ENCODE data around the gene ARHGEF38.

The ARHGEF38 gene

DNA sequence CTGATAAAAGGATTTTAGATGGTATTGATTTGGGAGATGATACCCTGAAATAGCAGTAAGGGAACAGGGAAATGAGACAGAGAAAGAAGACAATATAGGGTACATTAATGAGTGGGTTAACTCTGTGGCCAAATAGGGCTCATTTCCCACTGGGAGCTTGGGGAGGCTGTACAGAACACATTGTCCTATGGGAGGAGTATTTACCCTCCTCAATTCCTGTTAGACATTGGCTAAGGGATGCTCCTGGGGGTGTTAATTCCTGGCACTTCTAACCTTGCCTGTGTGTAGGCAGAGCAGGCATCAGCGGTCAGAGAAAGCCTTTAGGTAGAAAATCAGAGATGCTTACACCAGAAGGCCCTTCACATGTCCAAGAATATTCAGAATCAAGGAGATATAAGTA lies 49.0 kb downstream of the ARHGEF38 start:
- WGBS = 80% methylated on average over 1 of the region's 1 CpG
- Histone ChIP-seq H3K4ac (ENCODE audit: low read depth in 1 of 2, low read length in 2 of 2) (no peak overlapping the region), H3K18ac (ENCODE audit: low read depth in 1 of 2, low read length in 2 of 2) (no peak overlapping the region), H4K91ac (ENCODE audit: low read length) (no peak overlapping the region), H3K9me3 (ENCODE audit: control insufficient read depth, low read length) (no peaks in the 10 kb centered on the region), H3K14ac (ENCODE audit: low read length in 2 of 2) (no peak overlapping the region), H3K4me1 (ENCODE audit: control insufficient read depth, insufficient read depth, low read depth, low read length) (no peaks in the 10 kb centered on the region), H3K4me2 (ENCODE audit: low read length, poor library complexity, severe bottlenecking) (no peak overlapping the region), H4K8ac (ENCODE audit: low read length) (no peak overlapping the region), H3K79me1 (replicated peaks; ENCODE audit: low read length, poor library complexity, severe bottlenecking) (no peaks in the 10 kb centered on the region), H3K36me3 (ENCODE audit: control insufficient read depth in 1 of 2, insufficient read depth in 2 of 2, low read depth in 1 of 2, low read length in 2 of 2) (no peaks in the 10 kb centered on the region), H2AFZ (ENCODE audit: low read depth, low read length) (no peak overlapping the region), H3K27me3 (ENCODE audit: control insufficient read depth in 1 of 2, insufficient read depth in 1 of 2, low read length in 2 of 2) (no peaks in the 10 kb centered on the region), H2AK5ac (ENCODE audit: low read length, severe bottlenecking) (no peak overlapping the region), H2BK12ac (ENCODE audit: low read length in 2 of 2) (no peak overlapping the region), H2BK120ac (ENCODE audit: low read depth, low read length) (no peak overlapping the region), H3K4me3 (ENCODE audit: insufficient read depth in 1 of 2, low read depth in 1 of 2, low read length in 2 of 2) (no peak overlapping the region), H2BK5ac (ENCODE audit: low read depth, low read length, poor library complexity, severe bottlenecking) (no peak overlapping the region), H3K9ac (ENCODE audit: low read length) (no peak overlapping the region), H2BK15ac (ENCODE audit: low read depth, poor library complexity, severe bottlenecking) (no peak overlapping the region), H3K27ac (ENCODE audit: low read length, poor library complexity, severe bottlenecking) (no peak overlapping the region), H3K23ac (ENCODE audit: low read length in 2 of 2) (no peak overlapping the region)
- DNase-seq = no peak

DNA sequence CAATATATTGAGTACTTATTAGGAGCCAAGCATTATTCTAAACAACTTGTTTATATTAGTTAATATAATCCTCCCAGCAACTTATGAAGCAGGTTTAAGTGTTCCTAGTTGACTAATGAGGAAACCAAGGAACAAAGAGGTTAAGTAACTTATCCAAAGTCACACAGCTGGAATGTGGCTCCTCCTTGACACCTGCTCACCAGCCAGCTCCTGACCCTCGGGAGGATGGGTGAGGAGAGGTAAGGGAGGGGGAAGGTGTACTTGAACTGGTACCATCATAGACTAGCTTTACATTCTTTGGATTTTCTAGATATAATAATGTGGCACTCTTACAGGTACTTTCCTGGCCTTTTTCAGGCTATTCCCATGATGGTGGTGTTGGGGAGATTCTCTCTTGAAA lies 50.7 kb downstream of the ARHGEF38 start:
- no peak overlapping the region for H2AK5ac ChIP-seq (ENCODE audit: low read length, severe bottlenecking)
- WGBS = no CpG with 5 or more reads among the region's 1 CpG

DNA sequence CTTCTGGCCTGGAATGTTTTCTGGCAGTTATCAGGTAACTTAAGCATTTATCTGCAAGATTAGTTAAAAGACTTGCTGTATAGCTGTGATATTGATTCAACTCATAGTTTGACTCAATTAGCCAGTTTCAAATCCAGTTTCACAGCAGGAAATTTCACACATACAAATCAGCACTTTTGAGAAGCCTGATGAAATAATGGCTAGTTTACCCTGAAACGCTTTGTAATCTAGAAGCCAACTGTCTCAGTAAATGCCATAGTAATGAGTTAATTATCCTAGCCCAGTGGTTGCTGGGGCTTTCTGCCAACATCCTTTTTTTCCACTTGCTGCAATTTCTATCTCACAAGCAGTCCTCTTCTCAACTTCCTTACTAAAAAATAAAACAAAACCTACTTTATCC lies 53.1 kb downstream of the ARHGEF38 start:
- H3K27ac ChIP-seq (ENCODE audit: low read length, poor library complexity, severe bottlenecking) = peak overlapping the region; percentile 21
- H2BK5ac ChIP-seq (ENCODE audit: low read depth, low read length, poor library complexity, severe bottlenecking) = no peak overlapping the region
- no peak overlapping the region for H2BK15ac ChIP-seq (ENCODE audit: low read depth, poor library complexity, severe bottlenecking)
- no peak overlapping the region for H2BK120ac ChIP-seq (ENCODE audit: low read depth, low read length)
- no peak overlapping the region for H3K23ac ChIP-seq (ENCODE audit: low read length in 2 of 2)
- peak; percentile 39 for DNase-seq
- no peak overlapping the region for H4K8ac ChIP-seq (ENCODE audit: low read length)
- H3K9ac ChIP-seq (ENCODE audit: low read length) = no peak overlapping the region
- no peak overlapping the region for H2BK12ac ChIP-seq (ENCODE audit: low read length in 2 of 2)
- H3K4me2 ChIP-seq (ENCODE audit: low read length, poor library complexity, severe bottlenecking) = no peak overlapping the region
- WGBS = 13% methylated on average over 1 of the region's 1 CpG
- no peak overlapping the region for H2AK5ac ChIP-seq (ENCODE audit: low read length, severe bottlenecking)
- no peaks in the 10 kb centered on the region for H3K36me3 ChIP-seq (ENCODE audit: control insufficient read depth in 1 of 2, insufficient read depth in 2 of 2, low read depth in 1 of 2, low read length in 2 of 2)
- H3K9me3 ChIP-seq (ENCODE audit: control insufficient read depth, low read length) = peaks cover 5% of the 10 kb centered on the region
- H2AFZ ChIP-seq (ENCODE audit: low read depth, low read length) = no peak overlapping the region
- H3K4ac ChIP-seq (ENCODE audit: low read depth in 1 of 2, low read length in 2 of 2) = no peak overlapping the region
- no peaks in the 10 kb centered on the region for H3K27me3 ChIP-seq (ENCODE audit: control insufficient read depth in 1 of 2, insufficient read depth in 1 of 2, low read length in 2 of 2)
- H3K14ac ChIP-seq (ENCODE audit: low read length in 2 of 2) = no peak overlapping the region
- no peaks in the 10 kb centered on the region for H3K4me1 ChIP-seq (ENCODE audit: control insufficient read depth, insufficient read depth, low read depth, low read length)
- no peak overlapping the region for H4K91ac ChIP-seq (ENCODE audit: low read length)
- no peak overlapping the region for H3K4me3 ChIP-seq (ENCODE audit: insufficient read depth in 1 of 2, low read depth in 1 of 2, low read length in 2 of 2)
- no peak overlapping the region for H3K18ac ChIP-seq (ENCODE audit: low read depth in 1 of 2, low read length in 2 of 2)
- no peaks in the 10 kb centered on the region for H3K79me1 ChIP-seq (replicated peaks; ENCODE audit: low read length, poor library complexity, severe bottlenecking)

More for the DNA sequence above, 50.7 kb downstream of the ARHGEF38 start:
- no peak overlapping the region for H2BK15ac ChIP-seq (ENCODE audit: low read depth, poor library complexity, severe bottlenecking)
- no peak overlapping the region for H3K4me3 ChIP-seq (ENCODE audit: insufficient read depth in 1 of 2, low read depth in 1 of 2, low read length in 2 of 2)
- H3K9me3 ChIP-seq (ENCODE audit: control insufficient read depth, low read length) = no peaks in the 10 kb centered on the region
- no peak overlapping the region for H2AFZ ChIP-seq (ENCODE audit: low read depth, low read length)
- no peak overlapping the region for H3K4ac ChIP-seq (ENCODE audit: low read depth in 1 of 2, low read length in 2 of 2)
- H3K79me1 ChIP-seq (replicated peaks; ENCODE audit: low read length, poor library complexity, severe bottlenecking) = no peaks in the 10 kb centered on the region
- H3K18ac ChIP-seq (ENCODE audit: low read depth in 1 of 2, low read length in 2 of 2) = no peak overlapping the region
- H3K23ac ChIP-seq (ENCODE audit: low read length in 2 of 2) = no peak overlapping the region
- no peak overlapping the region for H3K14ac ChIP-seq (ENCODE audit: low read length in 2 of 2)
- no peak overlapping the region for H4K91ac ChIP-seq (ENCODE audit: low read length)
- no peak overlapping the region for H2BK120ac ChIP-seq (ENCODE audit: low read depth, low read length)
- no peak overlapping the region for H3K9ac ChIP-seq (ENCODE audit: low read length)
- DNase-seq = no peak
- no peak overlapping the region for H2BK5ac ChIP-seq (ENCODE audit: low read depth, low read length, poor library complexity, severe bottlenecking)
- no peak overlapping the region for H2BK12ac ChIP-seq (ENCODE audit: low read length in 2 of 2)
- no peaks in the 10 kb centered on the region for H3K36me3 ChIP-seq (ENCODE audit: control insufficient read depth in 1 of 2, insufficient read depth in 2 of 2, low read depth in 1 of 2, low read length in 2 of 2)
- H4K8ac ChIP-seq (ENCODE audit: low read length) = no peak overlapping the region
- no peak overlapping the region for H3K4me2 ChIP-seq (ENCODE audit: low read length, poor library complexity, severe bottlenecking)
- H3K4me1 ChIP-seq (ENCODE audit: control insufficient read depth, insufficient read depth, low read depth, low read length) = no peaks in the 10 kb centered on the region
- H3K27ac ChIP-seq (ENCODE audit: low read length, poor library complexity, severe bottlenecking) = no peak overlapping the region
- H3K27me3 ChIP-seq (ENCODE audit: control insufficient read depth in 1 of 2, insufficient read depth in 1 of 2, low read length in 2 of 2) = no peaks in the 10 kb centered on the region

DNA sequence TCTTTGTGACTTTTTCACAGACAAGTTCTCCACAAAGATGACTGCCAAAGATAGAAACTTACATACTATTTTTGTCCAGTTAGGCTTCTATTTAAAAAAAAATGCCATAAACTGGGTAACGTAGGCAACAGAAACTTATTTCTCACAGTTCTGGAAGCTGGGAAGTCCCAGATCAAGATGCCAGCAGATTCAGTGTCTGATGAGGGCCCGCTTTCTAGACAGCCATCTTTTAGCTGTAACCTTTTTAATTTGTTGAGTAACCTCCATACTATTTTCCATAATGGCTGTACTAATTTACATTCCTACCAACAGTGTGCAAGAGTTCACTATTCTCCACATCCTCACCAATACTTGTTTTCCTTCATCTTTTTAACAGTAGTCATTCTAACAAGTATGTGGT lies 55.5 kb downstream of the ARHGEF38 start:
- Histone ChIP-seq H3K9ac (ENCODE audit: low read length) (no peak overlapping the region), H2BK120ac (ENCODE audit: low read depth, low read length) (no peak overlapping the region), H2BK12ac (ENCODE audit: low read length in 2 of 2) (no peak overlapping the region), H3K4me1 (ENCODE audit: control insufficient read depth, insufficient read depth, low read depth, low read length) (no peaks in the 10 kb centered on the region), H3K4ac (ENCODE audit: low read depth in 1 of 2, low read length in 2 of 2) (no peak overlapping the region), H4K8ac (ENCODE audit: low read length) (no peak overlapping the region), H2BK5ac (ENCODE audit: low read depth, low read length, poor library complexity, severe bottlenecking) (no peak overlapping the region), H2AFZ (ENCODE audit: low read depth, low read length) (no peak overlapping the region), H3K4me2 (ENCODE audit: low read length, poor library complexity, severe bottlenecking) (no peak overlapping the region), H3K4me3 (ENCODE audit: insufficient read depth in 1 of 2, low read depth in 1 of 2, low read length in 2 of 2) (no peak overlapping the region), H3K14ac (ENCODE audit: low read length in 2 of 2) (no peak overlapping the region), H4K91ac (ENCODE audit: low read length) (no peak overlapping the region), H3K27me3 (ENCODE audit: control insufficient read depth in 1 of 2, insufficient read depth in 1 of 2, low read length in 2 of 2) (no peaks in the 10 kb centered on the region), H3K23ac (ENCODE audit: low read length in 2 of 2) (no peak overlapping the region), H3K9me3 (ENCODE audit: control insufficient read depth, low read length) (peaks cover 5% of the 10 kb centered on the region), H2AK5ac (ENCODE audit: low read length, severe bottlenecking) (no peak overlapping the region), H3K27ac (ENCODE audit: low read length, poor library complexity, severe bottlenecking) (no peak overlapping the region), H3K18ac (ENCODE audit: low read depth in 1 of 2, low read length in 2 of 2) (no peak overlapping the region), H2BK15ac (ENCODE audit: low read depth, poor library complexity, severe bottlenecking) (no peak overlapping the region), H3K36me3 (ENCODE audit: control insufficient read depth in 1 of 2, insufficient read depth in 2 of 2, low read depth in 1 of 2, low read length in 2 of 2) (no peaks in the 10 kb centered on the region), H3K79me1 (replicated peaks; ENCODE audit: low read length, poor library complexity, severe bottlenecking) (no peaks in the 10 kb centered on the region)
- DNase-seq = no peak
- WGBS = 87% methylated on average over 2 of the region's 2 CpGs
